ENCODE data around the gene OR2T6. TPM values are rescaled to one million over a fixed set of nuclear protein-coding genes. Genes with fewer than 3 reads are reported as not detected.

Gene OR2T6, protein sequence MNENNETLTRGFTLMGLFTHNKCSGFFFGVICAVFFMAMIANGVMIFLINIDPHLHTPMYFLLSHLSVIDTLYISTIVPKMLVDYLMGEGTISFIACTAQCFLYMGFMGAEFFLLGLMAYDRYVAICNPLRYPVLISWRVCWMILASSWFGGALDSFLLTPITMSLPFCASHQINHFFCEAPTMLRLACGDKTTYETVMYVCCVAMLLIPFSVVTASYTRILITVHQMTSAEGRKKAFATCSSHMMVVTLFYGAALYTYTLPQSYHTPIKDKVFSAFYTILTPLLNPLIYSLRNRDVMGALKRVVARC
- total RNA-seq = not detected

- TF ChIP-seq CTCF (IDR thresholded peaks at IDR 0.05) = no peak
- H3K4me1 ChIP-seq = no peaks in the 10 kb centered on the region
- no peak within 1 kb of the TSS for H3K27ac ChIP-seq
- no peaks in the 10 kb centered on the region for H3K36me3 ChIP-seq
- no peak within 1 kb of the TSS for H3K4me3 ChIP-seq
- H3K9me3 ChIP-seq = no peaks in the 10 kb centered on the region
- no peaks in the 10 kb centered on the region for H3K27me3 ChIP-seq
- intact Hi-C loops (cut with DNase I) = no loop called here
- no peak for DNase-seq
- no peak within 1 kb of the TSS for H3K9ac ChIP-seq (ENCODE audit: low read depth in 2 of 2, low read length in 2 of 2)
Measured at GRCh38 chr1:248375446-248375845, at the start of gene OR2T6. Gene OR2T6, plus strand, starts transcription at chr1:248375746. Its CDS starts 11,863 bp downstream, at chr1:248387609.

DNA sequence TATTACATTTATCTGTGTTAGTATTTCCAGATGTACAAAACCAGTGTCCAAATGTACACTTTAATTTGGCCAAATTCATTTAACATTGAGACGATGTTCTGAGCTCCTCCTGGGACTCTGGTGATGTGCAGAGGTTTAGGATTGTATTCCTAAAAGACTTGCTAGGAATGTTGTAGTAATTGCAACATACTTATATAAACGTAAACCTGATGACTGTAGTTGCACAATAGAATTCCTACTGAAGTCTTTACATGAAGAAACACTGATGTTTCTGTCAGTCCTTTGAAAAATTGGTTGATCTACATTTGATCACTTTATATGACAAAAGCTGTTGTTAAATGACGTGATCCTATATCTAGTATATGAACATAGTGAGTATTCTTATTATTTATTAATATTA is 32.1 kb upstream of the OR2T6 start:
- TF ChIP-seq CTCF (IDR thresholded peaks at IDR 0.05) = no peak
- Histone ChIP-seq H3K4me3 (no peak overlapping the region), H3K9me3 (no peaks in the 10 kb centered on the region), H3K27ac (no peak overlapping the region), H3K4me1 (no peaks in the 10 kb centered on the region), H3K36me3 (no peaks in the 10 kb centered on the region), H3K27me3 (no peaks in the 10 kb centered on the region), H3K9ac (ENCODE audit: low read depth in 2 of 2, low read length in 2 of 2) (no peak overlapping the region)
- intact Hi-C loops (cut with DNase I) = no loop called here
- no peak for DNase-seq

DNA sequence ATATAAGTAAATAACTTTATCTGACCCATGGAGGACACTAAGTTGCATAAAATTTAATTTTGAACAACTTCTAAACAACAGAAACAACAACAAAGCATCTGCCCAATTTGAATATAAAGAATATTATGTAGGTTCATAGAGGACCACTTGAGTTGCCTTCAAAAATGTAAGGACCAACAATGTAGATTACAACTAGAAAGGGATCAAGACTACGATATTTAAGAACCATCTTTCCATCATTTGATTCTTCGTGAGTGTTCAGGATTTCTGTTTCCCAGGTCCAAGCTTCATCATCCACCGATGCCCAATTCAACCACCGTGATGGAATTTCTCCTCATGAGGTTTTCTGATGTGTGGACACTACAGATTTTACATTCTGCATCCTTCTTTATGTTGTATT is 27.1 kb upstream of the OR2T6 start, which contains the start of gene OR14C36:
OR14C36 (plus strand) TSS at position 301 of the 400 bp plus-strand sequence; CDS start at position 301, 0 bp downstream.
- Histone ChIP-seq H3K9ac (ENCODE audit: low read depth in 2 of 2, low read length in 2 of 2) (no peak within 1 kb of the TSS), H3K4me1 (no peaks in the 10 kb centered on the region), H3K27me3 (no peaks in the 10 kb centered on the region), H3K36me3 (no peaks in the 10 kb centered on the region), H3K27ac (no peak within 1 kb of the TSS), H3K4me3 (no peak within 1 kb of the TSS), H3K9me3 (no peaks in the 10 kb centered on the region)
- intact Hi-C loops (cut with DNase I) = no loop called here
- TF ChIP-seq CTCF (IDR thresholded peaks at IDR 0.05) = no peak
- no peak for DNase-seq

DNA sequence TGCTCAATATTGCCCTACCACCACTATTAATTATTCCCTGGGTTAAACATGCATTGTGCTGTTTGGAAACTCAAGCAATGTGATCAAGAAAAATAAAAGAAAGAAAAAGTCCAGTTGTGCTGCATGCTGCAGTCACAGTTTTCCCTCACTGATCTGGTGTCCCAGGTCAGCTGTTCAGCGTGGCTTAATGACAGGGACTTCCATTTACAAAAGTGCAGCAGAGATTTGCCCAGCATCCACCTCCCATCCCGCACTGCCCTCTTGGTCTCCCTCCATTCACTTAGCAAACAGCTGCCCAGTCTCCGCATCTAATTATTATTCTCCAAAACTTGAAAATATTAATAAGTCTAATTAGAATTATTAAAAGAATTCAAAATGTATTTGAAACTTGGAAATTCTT is 16.1 kb upstream of the OR2T6 start:
- no peaks in the 10 kb centered on the region for H3K9me3 ChIP-seq
- H3K27ac ChIP-seq = no peak overlapping the region
- no peak for DNase-seq
- no peaks in the 10 kb centered on the region for H3K36me3 ChIP-seq
- no peak overlapping the region for H3K9ac ChIP-seq (ENCODE audit: low read depth in 2 of 2, low read length in 2 of 2)
- intact Hi-C loops (cut with DNase I) = no loop called here
- H3K4me1 ChIP-seq = no peaks in the 10 kb centered on the region
- H3K27me3 ChIP-seq = no peaks in the 10 kb centered on the region
- TF ChIP-seq CTCF (IDR thresholded peaks at IDR 0.05) = no peak
- no peak overlapping the region for H3K4me3 ChIP-seq

DNA sequence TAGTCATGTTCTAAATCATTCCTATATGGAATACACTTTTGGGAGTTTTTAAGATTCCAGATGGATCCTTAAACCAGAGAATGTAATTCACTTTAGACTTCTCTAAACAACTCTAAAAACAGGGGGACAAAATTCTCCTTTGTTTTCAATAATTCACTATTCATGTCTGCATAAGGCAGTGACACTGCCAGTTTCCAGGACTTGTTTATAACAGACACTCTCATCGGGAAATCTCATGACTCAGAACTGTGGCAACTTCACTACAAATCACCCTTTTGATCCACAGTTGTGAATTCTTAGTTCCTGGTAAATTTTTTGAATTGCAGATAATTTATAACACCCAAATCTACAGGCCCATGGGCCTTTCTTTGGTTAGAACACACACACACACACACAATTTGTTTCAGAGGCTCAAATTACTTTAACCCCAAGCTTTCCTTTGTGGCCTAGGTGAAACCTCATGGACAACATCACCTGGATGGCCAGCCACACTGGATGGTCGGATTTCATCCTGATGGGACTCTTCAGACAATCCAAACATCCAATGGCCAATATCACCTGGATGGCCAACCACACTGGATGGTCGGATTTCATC is 14.3 kb upstream of the OR2T6 start, which contains the start of gene OR2T4:
OR2T4 (plus strand) TSS at position 545 of the 595 bp plus-strand sequence; CDS start at position 545, 0 bp downstream.
- no peak for DNase-seq
- TF ChIP-seq CTCF (IDR thresholded peaks at IDR 0.05) = no peak
- no peaks in the 10 kb centered on the region for H3K36me3 ChIP-seq
- intact Hi-C loops (cut with DNase I) = no loop called here
- H3K27ac ChIP-seq = no peak within 1 kb of the TSS
- no peak within 1 kb of the TSS for H3K9ac ChIP-seq (ENCODE audit: low read depth in 2 of 2, low read length in 2 of 2)
- H3K27me3 ChIP-seq = no peaks in the 10 kb centered on the region
- no peak within 1 kb of the TSS for H3K4me3 ChIP-seq
- no peaks in the 10 kb centered on the region for H3K4me1 ChIP-seq
- H3K9me3 ChIP-seq = no peaks in the 10 kb centered on the region

Measured in colonic mucosa (tissue), 4 donors.